Measurements from ENCODE around the gene CHI3L2. TPM values are rescaled to one million over a fixed set of nuclear protein-coding genes. Genes with fewer than 3 reads are reported as not detected.
"Not testable (repeated sequence)": the region's sequence is repeated elsewhere in the genome, so short reads cannot be mapped to it uniquely, and the experiment has no call there.

The CHI3L2 gene
- total RNA-seq, 1 donor from 2014 or later, result 19.6 TPM

DNA sequence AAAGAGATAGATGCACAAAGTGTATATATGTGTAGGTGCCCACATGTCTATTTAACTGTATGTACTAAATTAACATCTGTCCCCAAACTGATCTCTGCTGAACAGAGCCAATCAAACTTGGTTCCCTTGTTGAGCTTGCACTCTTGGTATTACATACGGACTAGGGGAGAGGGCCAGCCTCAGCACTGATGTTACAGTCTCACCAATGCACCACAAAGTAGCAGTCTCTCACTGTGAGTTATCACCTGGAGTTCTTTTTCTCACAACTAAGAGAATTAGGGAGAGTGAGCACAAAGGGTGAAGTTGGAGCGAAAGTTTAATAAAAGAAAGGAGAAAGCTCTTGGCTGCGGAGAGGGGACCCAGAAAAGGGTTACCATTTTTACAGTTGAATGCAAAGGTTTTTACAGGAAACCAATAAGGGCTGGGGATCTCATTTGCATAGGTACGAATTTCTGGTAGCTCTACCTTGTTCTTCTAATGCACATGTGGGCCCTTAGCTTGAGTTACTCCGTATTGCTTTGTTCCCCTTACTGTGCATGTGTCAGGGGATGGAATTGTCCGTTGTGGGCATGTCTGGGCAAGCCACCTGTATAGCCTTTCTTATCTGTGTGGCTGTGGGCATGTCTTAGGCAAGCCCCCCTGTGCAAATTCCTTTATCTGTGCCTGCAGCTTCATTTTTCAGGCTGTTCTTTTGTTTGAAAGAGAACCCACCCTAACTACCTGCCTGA lies 13.3 kb upstream of the CHI3L2 start:
- TF ChIP-seq, protein P1, sequence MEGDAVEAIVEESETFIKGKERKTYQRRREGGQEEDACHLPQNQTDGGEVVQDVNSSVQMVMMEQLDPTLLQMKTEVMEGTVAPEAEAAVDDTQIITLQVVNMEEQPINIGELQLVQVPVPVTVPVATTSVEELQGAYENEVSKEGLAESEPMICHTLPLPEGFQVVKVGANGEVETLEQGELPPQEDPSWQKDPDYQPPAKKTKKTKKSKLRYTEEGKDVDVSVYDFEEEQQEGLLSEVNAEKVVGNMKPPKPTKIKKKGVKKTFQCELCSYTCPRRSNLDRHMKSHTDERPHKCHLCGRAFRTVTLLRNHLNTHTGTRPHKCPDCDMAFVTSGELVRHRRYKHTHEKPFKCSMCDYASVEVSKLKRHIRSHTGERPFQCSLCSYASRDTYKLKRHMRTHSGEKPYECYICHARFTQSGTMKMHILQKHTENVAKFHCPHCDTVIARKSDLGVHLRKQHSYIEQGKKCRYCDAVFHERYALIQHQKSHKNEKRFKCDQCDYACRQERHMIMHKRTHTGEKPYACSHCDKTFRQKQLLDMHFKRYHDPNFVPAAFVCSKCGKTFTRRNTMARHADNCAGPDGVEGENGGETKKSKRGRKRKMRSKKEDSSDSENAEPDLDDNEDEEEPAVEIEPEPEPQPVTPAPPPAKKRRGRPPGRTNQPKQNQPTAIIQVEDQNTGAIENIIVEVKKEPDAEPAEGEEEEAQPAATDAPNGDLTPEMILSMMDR (IDR thresholded peaks at IDR 0.05), result no peak
- Mint-ChIP-seq H3K4me1 (peaks cover 76% of the 10 kb centered on the region), H3K27me3 (no peaks in the 10 kb centered on the region), H3K27ac (peak overlapping the region; percentile 95), H3K9me3 (peaks cover 2% of the 10 kb centered on the region), H3K36me3 (ENCODE audit: low read depth) (no peaks in the 10 kb centered on the region), H3K4me3 (peak overlapping the region; percentile 42)
- DNase-seq, result no peak
- POLR2A ChIA-PET, result interaction anchor here (0.6 to 8.8 kb wide), 11 partner anchors 10 to 541 kb away, joined by 3 to 258 read pairs (median 3); partner anchors contain the start of genes CD53, CEPT1, CHI3L2 and DDX20
- CTCF ChIA-PET, result interaction anchor here (1.5 to 2.5 kb wide), 2 partner anchors 10 to 186 kb away, joined by 6 to 7 read pairs; no protein-coding TSS in a partner anchor
- intact Hi-C loops (cut with micrococcal nuclease), result no loop called here
- ATAC-seq (ENCODE audit: low read depth), result no peak

DNA sequence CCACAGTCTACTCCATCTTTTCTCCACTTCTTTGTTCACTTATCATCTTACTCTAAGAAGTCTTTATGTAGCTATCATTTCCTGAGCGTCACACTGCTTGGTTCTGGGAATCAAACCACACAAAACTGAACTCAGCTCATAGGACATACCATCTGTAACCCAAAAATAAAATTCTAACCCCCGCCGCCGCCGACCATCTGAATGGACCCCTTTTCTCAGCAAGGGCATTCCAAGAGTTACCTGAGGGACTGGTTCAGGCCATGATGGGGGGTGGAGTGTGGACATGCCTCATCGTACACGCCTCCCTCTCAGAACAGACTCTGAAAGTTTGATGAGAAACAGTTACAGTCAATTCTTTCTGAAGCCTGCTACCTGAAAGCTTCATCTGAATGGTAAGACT lies 12.6 kb upstream of the CHI3L2 start:
- H3K4me1 Mint-ChIP-seq, result peaks cover 83% of the 10 kb centered on the region
- H3K36me3 Mint-ChIP-seq (ENCODE audit: low read depth), result no peaks in the 10 kb centered on the region
- TF ChIP-seq, protein P1 (IDR thresholded peaks at IDR 0.05), result no peak
- peak overlapping the region; percentile 95 for H3K27ac Mint-ChIP-seq
- ATAC-seq (ENCODE audit: low read depth) (no peak), DNase-seq (no peak)
- ChIA-PET POLR2A (interaction anchor here (0.7 to 8.8 kb wide), 10 partner anchors 10 to 343 kb away, joined by 3 to 258 read pairs (median 6); partner anchors contain the start of genes CD53, CEPT1, CHI3L2 and DENND2D), CTCF (interaction anchor here (1.5 to 2.5 kb wide), 2 partner anchors 11 to 185 kb away, joined by 6 to 7 read pairs; no protein-coding TSS in a partner anchor)
- H3K27me3 Mint-ChIP-seq, result no peaks in the 10 kb centered on the region
- H3K4me3 Mint-ChIP-seq, result peak overlapping the region; percentile 42
- intact Hi-C loops (cut with micrococcal nuclease), result loop anchor here (5.0 kb wide), 4 partner anchors 253 to 543 kb away; partner anchors contain the start of genes KCNA3, LRIF1 and RAP1A
- H3K9me3 Mint-ChIP-seq, result peaks cover 2% of the 10 kb centered on the region

DNA sequence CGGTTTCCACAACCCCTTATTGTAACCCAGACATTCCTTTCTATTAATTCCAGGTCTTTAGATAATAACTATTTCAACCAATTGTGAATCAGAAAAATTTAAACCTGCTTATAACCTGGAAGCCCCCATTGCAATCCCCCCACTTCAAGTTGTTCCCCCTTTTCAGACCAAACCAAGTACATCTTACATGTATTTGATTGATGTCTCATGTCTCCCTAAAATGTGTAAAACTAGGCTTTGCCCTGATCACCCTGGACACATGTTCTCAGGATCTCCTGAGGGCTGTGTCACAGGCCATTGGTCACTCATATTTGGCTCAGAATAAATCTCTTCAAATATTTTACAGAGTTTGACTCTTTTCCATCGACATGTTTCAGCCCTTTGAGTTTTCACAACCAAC lies 12.2 kb upstream of the CHI3L2 start:
- POLR2A ChIA-PET, result interaction anchor here (0.7 to 8.8 kb wide), 13 partner anchors 9 to 402 kb away, joined by 3 to 258 read pairs (median 6); partner anchors contain the start of genes CD53, CEPT1, CHI3L2 and DENND2D
- not testable (repeated sequence) for DNase-seq; H3K27me3 Mint-ChIP-seq; H3K9me3 Mint-ChIP-seq; ATAC-seq (ENCODE audit: low read depth); H3K36me3 Mint-ChIP-seq (ENCODE audit: low read depth)
- intact Hi-C loops (cut with micrococcal nuclease), result loop anchor here (5.0 kb wide), 4 partner anchors 253 to 543 kb away; partner anchors contain the start of genes KCNA3, LRIF1 and RAP1A
- CTCF ChIA-PET, result interaction anchor here (0.6 to 2.5 kb wide), 2 partner anchors 185 to 267 kb away, joined by 3 to 6 read pairs; no protein-coding TSS in a partner anchor
- H3K27ac Mint-ChIP-seq, result peak overlapping the region; percentile 95
- peak overlapping the region; percentile 21 for H3K4me3 Mint-ChIP-seq
- peaks cover 86% of the 10 kb centered on the region for H3K4me1 Mint-ChIP-seq

DNA sequence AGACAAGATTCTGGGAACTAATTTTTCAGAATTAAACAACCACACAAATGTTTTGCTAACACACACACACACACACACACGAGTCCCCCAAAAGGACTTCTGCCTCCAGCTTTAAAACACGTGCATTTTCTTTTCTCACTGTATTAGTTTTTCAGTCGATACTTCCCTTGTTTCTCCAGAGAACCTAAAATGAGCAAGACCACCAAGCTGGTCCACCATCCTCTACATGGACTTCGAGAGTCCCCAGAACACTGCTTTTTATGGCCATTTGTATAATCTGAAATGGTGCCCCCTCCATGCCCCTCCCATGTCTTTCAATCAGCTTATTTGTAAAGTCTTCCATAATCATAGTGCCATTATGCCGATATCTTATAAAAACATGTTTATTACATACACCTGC lies 10.8 kb upstream of the CHI3L2 start:
- Mint-ChIP-seq H3K27me3 (no peaks in the 10 kb centered on the region), H3K4me3 (peak overlapping the region; percentile 52), H3K36me3 (ENCODE audit: low read depth) (no peaks in the 10 kb centered on the region), H3K4me1 (peaks cover 96% of the 10 kb centered on the region), H3K27ac (peak overlapping the region; percentile 95), H3K9me3 (peaks cover 1% of the 10 kb centered on the region)
- intact Hi-C loops (cut with micrococcal nuclease), result loop anchor here (1.0 to 5.0 kb wide), 7 partner anchors 12 to 544 kb away; partner anchors contain the start of genes KCNA3, LRIF1 and RAP1A
- TF ChIP-seq, protein P1 (IDR thresholded peaks at IDR 0.05), result no peak
- no peak for ATAC-seq (ENCODE audit: low read depth)
- POLR2A ChIA-PET, result interaction anchor here (0.6 to 8.8 kb wide), 14 partner anchors 10 to 291 kb away, joined by 3 to 258 read pairs (median 5); partner anchors contain the start of genes CEPT1, CHI3L2, DENND2D and DRAM2
- no peak for DNase-seq
- CTCF ChIA-PET, result interaction anchor here (0.9 to 1.9 kb wide), 4 partner anchors 13 to 184 kb away, joined by 3 to 8 read pairs (median 5); no protein-coding TSS in a partner anchor

DNA sequence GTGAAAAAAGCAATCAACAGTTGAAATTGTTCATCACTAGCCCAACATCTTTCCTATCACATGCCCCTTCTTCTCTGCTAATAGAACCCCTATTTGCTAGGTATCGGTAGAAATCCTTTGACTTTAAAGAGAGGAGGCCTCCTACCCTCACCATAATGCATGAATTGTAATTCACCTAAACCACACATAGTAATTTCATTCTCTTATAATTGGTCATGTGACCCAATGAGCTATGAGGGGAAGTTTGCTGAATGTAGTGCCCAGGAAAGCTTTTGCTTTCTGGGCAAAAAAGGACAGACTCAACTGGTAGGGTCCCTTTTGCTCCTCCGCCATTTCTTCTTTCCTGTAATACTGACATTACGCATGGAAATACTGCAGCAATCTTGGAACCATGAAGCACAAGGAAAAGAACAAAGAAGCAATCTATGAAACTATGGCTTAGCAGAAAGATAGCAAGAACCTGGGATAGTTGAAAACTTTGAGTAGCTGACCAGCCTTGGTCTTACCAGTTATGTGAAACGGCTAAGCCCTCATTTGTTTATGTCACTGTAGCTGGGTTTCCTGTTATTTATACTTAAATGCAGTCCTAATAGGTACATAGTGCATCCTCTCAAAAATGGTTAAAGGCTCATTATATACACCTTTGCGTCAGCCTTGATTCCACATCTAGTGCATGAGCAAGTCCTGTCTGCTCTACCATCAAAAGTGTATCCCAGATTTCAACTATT lies 10.2 kb upstream of the CHI3L2 start:
- intact Hi-C loops (cut with micrococcal nuclease), result loop anchor here (2.0 to 5.0 kb wide), 5 partner anchors 79 to 545 kb away; partner anchors contain the start of genes KCNA3, LRIF1 and RAP1A
- Mint-ChIP-seq H3K27me3 (no peaks in the 10 kb centered on the region), H3K9me3 (no peaks in the 10 kb centered on the region), H3K36me3 (ENCODE audit: low read depth) (no peaks in the 10 kb centered on the region), H3K4me3 (peak overlapping the region; percentile 52), H3K27ac (peak overlapping the region; percentile 95), H3K4me1 (peaks cover 100% of the 10 kb centered on the region)
- ChIA-PET POLR2A (interaction anchor here (0.7 to 8.8 kb wide), 16 partner anchors 9 to 538 kb away, joined by 3 to 258 read pairs (median 5); partner anchors contain the start of genes CEPT1, CHI3L2, DDX20 and DENND2D), CTCF (interaction anchor here (0.9 to 1.9 kb wide), 4 partner anchors 14 to 183 kb away, joined by 3 to 8 read pairs (median 5); no protein-coding TSS in a partner anchor)
- no peak for ATAC-seq (ENCODE audit: low read depth)
- TF ChIP-seq, protein P1 (IDR thresholded peaks at IDR 0.05), result no peak
- no peak for DNase-seq

Data from activated B cell treated with CpG ODN at 0.5 μM for 24 hours (primary cell).